Panc1 (cell line): ENCODE data around the gene WDR26. TPM values are rescaled to one million over a fixed set of nuclear protein-coding genes. Genes with fewer than 3 reads are reported as not detected.

Experiments used
- ATAC-seq: fragments of 200-7000 bp; cut with Tn5 transposase; 2 replicates; pipeline ENCODE4 v1.9.1; 2020; ENCODE audit warnings: mild to moderate bottlenecking, moderate library complexity
- BruUV-seq: library from RNA; stranded (reverse); fragments of 400-500 nt; replicated peaks from 2 replicates; lab custom pipeline; 2021; lab: Mats Ljungman, UMichigan
- CTCF ChIA-PET: fragments of 300-600 bp; sonication (Branson Sonifier 250); formaldehyde crosslinking; loops from one replicate; lab custom pipeline; 2022; ENCODE audit warnings: antibody characterized with exemption; lab: Charles Lee
- POLR2A ChIA-PET: fragments of 300-600 bp; sonication (Branson Sonifier 250); formaldehyde crosslinking; loops from one replicate; lab custom pipeline; 2022; ENCODE audit warnings: antibody characterized with exemption; lab: Charles Lee
- DNase-seq: peaks from one replicate; pipeline ENCODE4 v3.0.0-alpha.2; 2010; ENCODE audit warnings: low read depth, low spot score
- H3K27ac ChIP-seq: 2 replicates; pipeline ENCODE4 v1.5.1; 2011; ENCODE audit warnings: mild to moderate bottlenecking, low read length, inconsistent platforms
- H3K27me3 ChIP-seq: fragments of 200-500 bp; sonication (Bioruptor generic); 2 replicates; pipeline ENCODE4 v1.6.0; 2014; ENCODE audit warnings: low read length, inconsistent platforms; ENCODE audit not compliant: control insufficient read depth, insufficient read depth
- H3K36me3 ChIP-seq: fragments of 200-500 bp; sonication (Bioruptor generic); 2 replicates; pipeline ENCODE4 v1.5.1; 2014; ENCODE audit warnings: inconsistent platforms, mild to moderate bottlenecking, low read length, moderate library complexity; ENCODE audit not compliant: control insufficient read depth, insufficient read depth
- H3K4me1 ChIP-seq: 2 replicates; pipeline ENCODE4 v1.5.1; 2011; ENCODE audit warnings: inconsistent platforms, mild to moderate bottlenecking, low read length, moderate library complexity; ENCODE audit not compliant: control insufficient read depth, insufficient read depth
- H3K4me3 ChIP-seq, 2 experiments: 2 replicates each; pipeline ENCODE4 v1.5.1; 2011 to 2012; ENCODE audit warnings: low read depth in 2 of 2, low read length in 2 of 2, mild to moderate bottlenecking in 2 of 2, inconsistent platforms in 1 of 2, moderate library complexity in 1 of 2
- H3K9me3 ChIP-seq: fragments of 200-500 bp; sonication (Bioruptor generic); 2 replicates; pipeline ENCODE4 v1.5.1; 2014; ENCODE audit warnings: low read depth, mild to moderate bottlenecking, inconsistent platforms, low read length, moderate library complexity; ENCODE audit not compliant: control insufficient read depth, insufficient read depth
- CTCF ChIP-seq: fragments of 450-650 bp; IDR thresholded peaks from 2 replicates; pipeline ENCODE4 v1.5.1; 2017; ENCODE audit warnings: mild to moderate bottlenecking
- POLR2AphosphoS5 ChIP-seq: IDR thresholded peaks from 2 replicates; pipeline ENCODE4 v1.6.1; 2012; ENCODE audit warnings: mild to moderate bottlenecking, low read depth, low read length, moderate library complexity
- REST ChIP-seq, 2 experiments: IDR thresholded peaks; 2 replicates each; pipeline ENCODE4 v1.6.1; 2011 to 2012; ENCODE audit warnings: low read depth in 2 of 2, control low read depth in 1 of 2, low read length in 1 of 2, mild to moderate bottlenecking in 1 of 2, moderate library complexity in 1 of 2; ENCODE audit not compliant: insufficient read depth in 1 of 2
- SIN3A ChIP-seq: IDR thresholded peaks from 2 replicates; pipeline ENCODE4 v1.6.1; 2012; ENCODE audit warnings: low read depth, mild to moderate bottlenecking, low read length, moderate library complexity, borderline replicate concordance; ENCODE audit not compliant: insufficient read depth
- TCF7L2 ChIP-seq: IDR thresholded peaks from 2 replicates; pipeline ENCODE4 v1.6.1; 2011; ENCODE audit warnings: mild to moderate bottlenecking, low read depth, low read length, inconsistent platforms
- in situ Hi-C: cut with HindIII; loops from 2 replicates; pipeline ENCODE4 v1.10.0; 2016; ENCODE audit warnings: low sequenced_read_pairs, low pct_unique_long_range_greater_than_20kb
- intact Hi-C: fragments of 100-400 bp; cut with micrococcal nuclease; formaldehyde crosslinking; loops from one replicate; pipeline ENCODE4 v1.10.0; 2022; ENCODE audit not compliant: unreplicated experiment
- total RNA-seq: library from RNA; stranded (reverse); gene quantifications from one replicate; pipeline ENCODE4 v1.2.1, GENCODE V29; 2021; ENCODE audit not compliant: unreplicated experiment

The WDR26 gene
- total RNA-seq, 1 experiment from 2014 or later: 91.3 TPM

GRCh38 chr1:224457782-224458144 is 23.2 kb upstream of the WDR26 start:
- in situ Hi-C loops: no loop called here
- Histone ChIP-seq H3K36me3 (no peaks in the 10 kb centered on the region), H3K27me3 (no peaks in the 10 kb centered on the region), H3K9me3 (peaks cover 3% of the 10 kb centered on the region; the same call in 1 of the 2 replicates), H3K27ac (peak overlapping the region; percentile 84), H3K4me3 (no peak overlapping the region), H3K4me1 (peaks cover 13% of the 10 kb centered on the region)
- TSS peak; percentile 52 for BruUV-seq
- CTCF ChIA-PET: interaction anchor here (0.6 to 1.2 kb wide), 5 partner anchors 10 to 149 kb away, joined by 3 to 9 read pairs (median 4); no protein-coding TSS in a partner anchor
- POLR2A ChIA-PET: no interaction called here
- TF ChIP-seq SIN3A: no peak
- no peak for ATAC-seq
- intact Hi-C loops: no loop called here
- DNase-seq: no peak

DNA sequence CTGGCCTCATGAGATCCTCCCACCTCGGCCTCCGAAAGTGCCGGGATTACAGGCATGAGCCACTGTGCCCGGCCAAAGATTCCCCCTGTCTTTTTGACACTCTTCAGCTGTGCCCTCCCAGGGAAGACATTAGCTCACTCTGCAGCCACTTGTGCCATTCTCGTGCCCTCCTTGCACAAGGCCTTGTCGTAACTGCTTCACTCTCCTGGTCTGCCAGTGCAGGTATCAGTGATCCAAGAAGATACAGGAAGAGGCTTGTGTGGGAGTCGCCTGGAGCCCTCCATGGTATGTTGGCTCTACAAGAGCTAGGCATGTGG is 22.0 kb upstream of the WDR26 start:
- peak overlapping the region; percentile 84 for H3K27ac ChIP-seq
- no peak overlapping the region for H3K4me3 ChIP-seq
- BruUV-seq: no TSS peak
- in situ Hi-C loops: no loop called here
- no peak for TF ChIP-seq CTCF
- TF ChIP-seq REST (IDR thresholded peaks at IDR 0.05; ENCODE audit: insufficient read depth in 1 of 2, low read depth in 2 of 2, low read length in 1 of 2): no peak
- no peak for TF ChIP-seq SIN3A
- no peak for TF ChIP-seq POLR2AphosphoS5
- no peak for TF ChIP-seq TCF7L2
- DNase-seq (no peak), ATAC-seq (no peak)
- peaks cover 1% of the 10 kb centered on the region; the same call in 1 of the 2 replicates for H3K9me3 ChIP-seq
- CTCF ChIA-PET: interaction anchor here (0.7 to 1.1 kb wide), 2 partner anchors 25 to 466 kb away, joined by 4 to 12 read pairs; no protein-coding TSS in a partner anchor
- peaks cover 13% of the 10 kb centered on the region for H3K4me1 ChIP-seq
- H3K36me3 ChIP-seq: no peaks in the 10 kb centered on the region
- intact Hi-C loops: no loop called here
- H3K27me3 ChIP-seq: no peaks in the 10 kb centered on the region
- POLR2A ChIA-PET: no interaction called here

- Histone ChIP-seq H3K27me3 (no peaks in the 10 kb centered on the region), H3K4me1 (peaks cover 13% of the 10 kb centered on the region), H3K36me3 (no peaks in the 10 kb centered on the region), H3K9me3 (no peaks in the 10 kb centered on the region), H3K27ac (no peak overlapping the region), H3K4me3 (no peak overlapping the region)
- in situ Hi-C loops: no loop called here
- DNase-seq (no peak), ATAC-seq (no peak)
- intact Hi-C loops: no loop called here
- no TSS peak for BruUV-seq
- no peak for TF ChIP-seq POLR2AphosphoS5
- CTCF ChIA-PET: no interaction called here
- POLR2A ChIA-PET: interaction anchor here (0.5 kb wide), 1 partner anchor 17 kb away, joined by 4 read pairs; no protein-coding TSS in a partner anchor
Measured at GRCh38 chr1:224454402-224455055, 19.9 kb upstream of the WDR26 start.
